HG03060 (cell line): Measurements from ENCODE around the gene TLR6.
A peak's percentile ranks its signal among the peaks of the same experiment; 100 is the strongest.

ENCODE experiments used
- ATAC-seq: cut with Tn5 transposase; IDR thresholded peaks from one replicate; pipeline ENCODE4 v1.9.1; 2021; ENCODE audit warnings: low read depth, moderate number of reproducible peaks; ENCODE audit not compliant: unreplicated experiment

The TLR6 gene

GRCh38 chr4:38869511-38869910 is 12.9 kb upstream of the TLR6 start:
- ATAC-seq = no peak

DNA sequence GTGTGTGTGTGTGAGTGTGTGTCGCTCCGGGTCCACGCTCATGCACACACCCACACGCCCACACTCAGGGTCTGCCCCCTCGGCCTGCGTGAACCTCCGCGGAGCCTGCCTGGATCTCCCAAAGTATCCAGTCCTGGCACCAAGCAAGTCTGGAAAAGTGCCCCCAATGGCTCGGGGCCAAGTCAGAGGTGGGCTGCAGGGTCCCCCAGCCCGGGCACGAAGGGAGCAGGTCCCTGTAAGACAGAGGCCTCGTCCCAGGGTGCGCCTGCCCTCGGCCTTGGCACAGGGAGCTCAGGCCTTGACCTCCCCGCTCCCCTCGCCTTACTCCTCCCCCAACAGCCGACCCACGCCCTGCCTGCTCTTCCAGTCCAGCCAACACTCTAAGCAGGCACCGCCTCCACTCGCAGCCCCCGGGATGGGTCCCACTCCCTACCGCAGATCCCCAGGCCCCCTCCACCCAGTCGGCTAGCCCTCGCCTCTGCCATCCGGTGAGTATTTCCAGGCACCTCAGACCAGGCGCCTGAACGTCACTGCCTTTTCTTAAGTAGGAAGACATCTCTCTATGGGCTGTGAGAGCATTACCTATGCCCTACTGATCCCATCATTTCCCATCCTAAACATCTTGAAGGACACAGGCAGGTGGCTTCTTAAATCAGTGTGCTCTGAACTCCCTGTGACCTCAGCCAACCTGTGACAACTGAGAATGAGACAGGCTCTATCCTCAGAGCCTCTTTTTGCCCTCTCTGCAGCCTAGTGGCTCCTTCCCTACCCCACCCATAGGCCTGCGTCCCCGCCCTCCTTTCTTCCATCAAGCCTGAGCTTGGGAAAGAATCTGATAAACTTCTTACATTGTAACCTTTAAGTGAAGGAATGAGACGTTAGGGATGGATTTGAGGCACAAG is 11.7 kb upstream of the TLR6 start:
- no peak for ATAC-seq

DNA sequence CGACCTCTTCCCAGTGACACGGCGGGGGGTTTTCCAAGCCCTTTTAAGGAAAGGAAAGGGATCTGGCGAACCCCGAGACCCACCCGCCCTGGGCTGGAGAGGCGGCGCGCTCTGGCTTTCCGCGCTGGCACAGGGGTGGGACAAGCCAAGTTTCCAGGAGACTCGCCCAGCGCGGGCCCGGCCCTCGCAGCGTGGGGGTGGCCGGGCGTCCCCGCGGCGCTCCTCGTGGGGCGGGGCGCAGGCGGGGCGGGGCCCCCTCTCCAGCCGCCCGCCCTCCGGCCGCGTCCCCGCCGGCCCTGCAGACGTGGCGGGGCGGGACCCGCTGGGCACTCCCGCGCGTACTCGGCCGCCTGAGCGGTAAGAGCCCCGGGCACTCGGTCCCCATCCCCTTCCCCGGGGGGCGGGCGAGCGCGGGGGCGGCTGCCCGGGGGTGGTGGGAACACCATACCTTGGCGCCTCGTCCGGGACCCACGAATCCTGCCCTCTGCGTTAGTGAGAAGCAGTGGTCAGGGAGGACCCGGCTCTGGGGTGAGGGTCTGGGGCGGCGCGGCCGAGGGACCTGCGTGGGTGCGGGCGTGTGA is 11.0 kb upstream of the TLR6 start, which contains the start of gene FAM114A1:
Gene FAM114A1, plus strand, starts transcription at position 329 of the 581 bp plus-strand sequence. CDS start 10,273 bp downstream, outside the sequence.
- ATAC-seq = no peak

- no peak for ATAC-seq
These were observed 10.4 kb upstream of the TLR6 start for GRCh38 chr4:38866973-38867477.

DNA sequence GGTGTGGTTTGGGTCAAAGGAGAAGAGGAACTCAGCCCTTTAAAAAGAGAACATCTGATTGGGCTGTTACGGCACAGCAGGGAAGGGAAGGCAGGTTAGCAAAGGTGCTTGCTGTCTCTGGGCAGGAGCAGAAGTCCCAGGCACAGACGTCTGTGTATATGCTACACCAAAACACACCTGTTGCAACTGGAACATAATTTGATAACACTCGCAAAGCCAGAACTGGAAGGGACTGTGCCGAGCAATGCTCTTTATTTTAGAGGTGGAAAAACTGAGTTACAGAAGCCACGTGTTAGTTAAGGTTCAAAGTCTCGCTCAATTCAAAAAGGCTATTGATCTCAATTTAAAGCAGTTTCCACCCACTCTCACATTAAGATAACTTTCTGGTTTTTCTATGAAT is 8.8 kb upstream of the TLR6 start:
- ATAC-seq = no peak

- no peak for ATAC-seq
These were observed 5.2 kb upstream of the TLR6 start for GRCh38 chr4:38861791-38862190.

DNA sequence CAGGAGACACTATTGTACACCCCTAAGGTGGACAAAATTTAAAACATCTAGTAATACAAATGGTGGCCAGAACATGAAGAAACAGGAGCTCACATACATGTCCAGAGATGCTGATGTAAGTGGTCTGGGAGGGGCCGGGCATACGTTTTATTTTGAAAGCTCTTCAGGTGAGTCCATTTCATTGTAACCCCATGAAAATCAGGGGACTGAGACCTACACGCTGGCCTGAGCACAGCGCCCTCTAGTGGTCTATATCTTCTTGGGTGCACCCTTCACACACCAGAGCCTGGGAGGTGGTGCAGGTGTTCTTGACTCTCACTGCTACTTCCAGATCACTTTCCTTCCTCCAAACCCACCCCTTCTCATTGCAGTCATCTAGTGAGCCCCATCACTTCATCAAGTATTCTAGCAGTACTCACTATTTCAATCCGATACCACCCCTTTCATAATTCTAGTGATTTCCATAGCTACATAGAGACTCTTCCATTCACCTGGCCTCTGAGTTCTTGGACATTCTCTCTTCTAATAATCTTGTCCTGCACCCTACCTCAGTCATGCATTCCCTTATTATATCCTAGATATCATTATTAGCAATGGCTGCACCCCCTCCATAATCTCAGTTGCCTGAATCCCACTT is 4.3 kb upstream of the TLR6 start:
- no peak for ATAC-seq

- ATAC-seq = no peak
These were observed 2.9 kb upstream of the TLR6 start for GRCh38 chr4:38859501-38859900.

DNA sequence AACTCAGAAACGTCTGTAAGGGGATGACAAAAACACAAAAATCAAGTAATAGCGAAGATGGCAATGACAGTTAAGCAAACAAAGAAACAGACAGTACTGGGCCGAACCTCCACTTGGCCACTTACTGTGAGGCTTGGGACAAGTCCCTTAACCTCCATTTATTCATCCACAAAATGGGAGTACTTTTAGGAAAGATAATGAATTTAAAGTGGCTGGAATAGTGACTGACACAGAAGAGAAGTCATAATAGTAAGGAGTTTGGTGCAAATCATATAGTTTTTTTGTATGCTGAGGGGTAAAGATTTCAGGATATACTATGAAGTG is 1.4 kb upstream of the TLR6 start:
- ATAC-seq = no peak

DNA sequence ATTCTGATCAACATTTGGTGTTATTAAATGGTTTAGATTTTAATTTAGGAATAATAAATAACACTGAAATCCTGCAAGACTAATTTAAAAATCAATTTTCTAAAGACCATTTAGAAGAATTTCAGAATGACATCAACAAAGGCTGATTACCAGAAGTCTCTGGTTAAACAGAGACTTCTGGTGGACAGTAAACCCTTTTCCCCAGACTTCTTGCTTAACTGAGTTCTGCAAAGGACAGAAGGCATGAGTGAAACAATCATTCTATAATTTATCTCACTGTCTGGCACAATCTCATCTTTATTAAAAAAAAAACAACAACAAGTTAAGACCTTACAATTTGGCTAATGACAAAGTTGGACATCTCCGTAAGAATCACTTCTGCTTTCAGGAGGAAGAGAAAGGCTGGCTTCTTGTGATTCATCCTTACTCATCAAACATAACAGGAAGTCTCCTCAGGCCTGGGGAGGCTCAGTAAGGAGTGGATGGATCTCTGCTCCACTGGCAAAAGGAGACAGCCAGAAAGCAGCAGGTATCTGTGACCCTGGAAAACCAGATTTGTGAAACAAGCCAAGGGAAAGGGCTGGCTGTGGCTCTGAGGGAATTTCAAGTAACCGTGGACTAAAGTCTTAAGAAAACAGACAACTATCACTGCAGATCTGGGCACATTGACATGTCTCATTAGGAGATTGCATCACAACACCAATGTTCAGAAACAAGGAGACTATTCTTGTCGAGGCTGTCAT is 908 bp upstream of the TLR6 start:
- ATAC-seq = peak; percentile 61

DNA sequence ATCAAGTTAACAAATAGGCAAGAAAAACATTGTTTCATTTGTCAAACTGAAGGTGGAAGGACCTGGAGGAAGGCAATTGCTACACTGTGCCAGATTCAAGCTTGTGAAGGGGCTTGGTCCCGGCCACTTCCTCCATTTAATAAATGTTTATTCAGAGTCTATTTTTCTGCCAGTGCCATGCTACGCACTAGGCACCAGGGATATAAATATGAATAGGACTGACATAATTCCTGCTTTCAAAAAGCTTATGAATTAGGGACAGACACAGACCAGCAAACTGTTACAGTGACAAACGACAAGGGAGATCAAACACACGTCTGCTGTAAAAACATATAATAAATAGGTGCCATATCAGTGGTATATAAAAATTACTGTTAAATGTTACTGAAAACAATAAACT is 571 bp downstream of the TLR6 start:
- ATAC-seq = no peak

- no peak for ATAC-seq
These were observed 1.2 kb downstream of the TLR6 start for GRCh38 chr4:38855466-38855865.

DNA sequence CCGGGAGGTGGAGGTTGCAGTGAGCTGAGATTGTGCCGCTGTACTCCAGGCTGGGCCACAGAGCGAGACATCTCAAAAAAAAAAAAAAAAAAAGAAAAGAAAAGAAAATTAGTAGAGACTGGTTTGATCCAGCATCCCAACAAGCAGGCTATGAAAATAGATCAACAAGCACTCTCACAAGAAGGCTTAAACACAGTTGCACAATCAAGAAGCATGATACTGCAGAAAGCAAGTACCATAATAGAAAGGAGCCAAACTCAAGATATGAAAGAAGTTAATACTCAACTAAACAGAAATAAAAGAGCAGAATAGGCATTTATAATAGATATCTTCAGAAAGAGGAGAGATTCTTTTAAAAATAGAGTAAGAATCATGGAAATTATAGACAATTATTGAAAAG is 10.6 kb downstream of the TLR6 start:
- no peak for ATAC-seq

DNA sequence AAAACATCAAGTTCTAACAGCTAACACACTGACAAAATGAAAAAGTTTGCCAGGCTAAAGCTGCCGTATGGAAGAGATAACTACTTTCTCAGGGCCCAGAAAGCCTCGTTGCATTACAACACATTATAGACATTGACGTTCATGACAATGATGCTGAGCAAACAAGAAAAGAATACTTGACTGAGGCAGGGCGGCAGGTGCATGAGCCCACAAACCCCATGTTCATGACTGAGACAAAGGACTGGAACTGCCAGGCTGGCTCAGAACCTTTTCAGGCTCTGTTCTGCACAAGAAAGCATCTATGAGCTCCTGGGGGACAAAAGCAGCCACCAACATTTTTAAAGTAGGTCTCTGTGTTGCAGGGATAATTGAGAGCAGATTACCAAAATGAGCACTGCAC is 13.6 kb downstream of the TLR6 start:
- ATAC-seq = no peak

- ATAC-seq = no peak
These were observed 18.8 kb downstream of the TLR6 start for GRCh38 chr4:38837849-38838248.

GRCh38 chr4:38837334-38837733 is 19.3 kb downstream of the TLR6 start:
- ATAC-seq = no peak

DNA sequence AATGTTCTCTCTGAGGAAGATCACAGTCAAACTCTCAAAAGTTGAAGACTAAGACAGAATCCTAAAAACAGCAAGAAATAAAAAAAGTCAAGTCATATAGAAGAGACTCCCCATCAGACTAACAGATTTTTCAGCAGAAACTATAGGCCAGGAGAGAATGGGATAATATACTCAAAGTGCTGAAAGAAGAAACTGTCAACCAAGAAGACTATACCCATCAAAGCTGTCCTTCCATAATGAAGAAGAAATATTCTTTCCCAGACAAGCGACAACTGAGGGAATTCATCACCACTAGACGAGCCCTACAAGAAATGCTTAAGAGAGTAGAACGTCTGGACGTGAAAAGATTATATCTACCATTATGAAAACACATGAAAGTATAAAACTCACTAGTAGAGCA is 22.0 kb downstream of the TLR6 start:
- ATAC-seq = no peak

- no peak for ATAC-seq
These were observed 23.7 kb downstream of the TLR6 start for GRCh38 chr4:38832624-38833528.

DNA sequence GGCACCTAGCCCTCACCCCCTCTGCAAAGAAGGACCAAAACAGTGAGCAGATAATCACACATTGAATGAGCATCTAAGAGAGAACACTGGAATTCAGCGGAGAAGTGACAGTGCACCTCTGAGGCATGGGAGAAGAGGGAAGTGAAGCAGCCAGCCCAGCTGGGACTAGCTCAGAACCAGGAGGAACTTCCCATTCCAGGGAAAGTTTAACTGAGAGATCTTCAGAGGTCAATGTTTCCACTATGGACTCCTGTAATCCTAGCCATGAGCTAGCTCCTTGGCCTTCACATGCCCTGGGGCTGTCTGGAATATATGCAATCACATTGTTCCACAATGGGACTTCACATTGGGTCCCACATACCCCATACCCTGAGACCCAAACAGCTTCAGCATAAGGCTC is 24.4 kb downstream of the TLR6 start:
- no peak for ATAC-seq

DNA sequence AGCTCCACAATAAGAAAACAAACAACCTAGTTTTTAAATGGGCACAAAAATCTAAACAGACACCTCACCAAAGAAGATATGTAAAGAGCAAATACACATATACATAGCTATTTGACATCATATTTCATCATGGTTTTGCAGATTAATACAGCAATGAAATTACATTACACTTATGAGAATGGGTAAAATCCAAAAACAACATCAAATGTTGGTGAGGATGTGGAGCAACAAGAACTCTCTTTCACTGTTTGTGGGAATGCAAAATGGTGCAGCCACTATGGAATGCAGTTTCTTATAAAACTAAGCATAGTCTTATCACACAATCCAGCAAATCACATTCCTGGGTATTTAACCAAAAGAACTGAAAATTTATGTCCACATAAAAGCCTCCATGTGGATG is 25.0 kb downstream of the TLR6 start:
- no peak for ATAC-seq
